ENCODE results near the gene ARHGEF4.

ARHGEF4 gene

GRCh38 chr2:130819226-130819607 lies 17.5 kb upstream of the ARHGEF4 start:
- DNase-seq: no peak

GRCh38 chr2:130819608-130820278 lies 17.0 kb upstream of the ARHGEF4 start:
- DNase-seq: no peak

GRCh38 chr2:130820279-130820861 lies 16.3 kb upstream of the ARHGEF4 start:
- no peak for DNase-seq

GRCh38 chr2:130821867-130822266 lies 14.8 kb upstream of the ARHGEF4 start:
- DNase-seq: no peak

- DNase-seq: no peak
Observed at GRCh38 chr2:130822766-130823165, 13.9 kb upstream of the ARHGEF4 start.

- no peak for DNase-seq
Observed at GRCh38 chr2:130823171-130823885, 13.4 kb upstream of the ARHGEF4 start.

GRCh38 chr2:130823886-130824491 lies 12.7 kb upstream of the ARHGEF4 start:
- DNase-seq: no peak

- peak; percentile 82 for DNase-seq
Observed at GRCh38 chr2:130824492-130825061, 12.1 kb upstream of the ARHGEF4 start.

- no peak for DNase-seq
Observed at GRCh38 chr2:130825231-130825965, 11.3 kb upstream of the ARHGEF4 start.

- no peak for DNase-seq
Observed at GRCh38 chr2:130825966-130826253, 10.8 kb upstream of the ARHGEF4 start.

- DNase-seq: no peak
Observed at GRCh38 chr2:130826419-130826818, 10.3 kb upstream of the ARHGEF4 start.

- DNase-seq: no peak
Observed at GRCh38 chr2:130826821-130827501, 9.8 kb upstream of the ARHGEF4 start.

GRCh38 chr2:130827502-130828251 lies 9.0 kb upstream of the ARHGEF4 start:
- DNase-seq: no peak

- DNase-seq: no peak
Observed at GRCh38 chr2:130828461-130828860, 8.3 kb upstream of the ARHGEF4 start.

- no peak for DNase-seq
Observed at GRCh38 chr2:130829015-130829414, 7.7 kb upstream of the ARHGEF4 start.

GRCh38 chr2:130830538-130830937 lies 6.2 kb upstream of the ARHGEF4 start:
- no peak for DNase-seq

GRCh38 chr2:130831356-130831755 lies 5.4 kb upstream of the ARHGEF4 start:
- DNase-seq: no peak

GRCh38 chr2:130832296-130832940 lies 4.3 kb upstream of the ARHGEF4 start:
- DNase-seq: no peak

GRCh38 chr2:130834091-130834930 lies 2.4 kb upstream of the ARHGEF4 start:
- no peak for DNase-seq

All from stimulated activated CD4-positive, alpha-beta T cell treated with anti-CD3 and anti-CD28 coated beads, Interleukin-4, amount 100 ng/mL, for 24 hours (primary cell).